Upper lobe of right lung (tissue), 1 donor: ENCODE data around the gene IRX5. TPM values are rescaled to one million over a fixed set of nuclear protein-coding genes. Genes with fewer than 3 reads are reported as not detected.

Experiments used
- ATAC-seq: fragments of 200-7000 bp; cut with Tn5 transposase; one replicate; pipeline ENCODE4 v1.9.1; 2020; ENCODE audit warnings: mild to moderate bottlenecking, moderate library complexity
- DNase-seq: peaks from one replicate; pipeline ENCODE4 v3.0.0-alpha.2; 2020
- H3K27ac ChIP-seq: fragments of 200-600 bp; one replicate; pipeline ENCODE4 v1.8.0; 2022
- H3K27me3 ChIP-seq: fragments of 200-600 bp; one replicate; pipeline ENCODE4 v1.8.0; 2022; ENCODE audit warnings: mild to moderate bottlenecking
- H3K36me3 ChIP-seq: fragments of 200-600 bp; one replicate; pipeline ENCODE4 v1.8.0; 2022
- H3K4me1 ChIP-seq: fragments of 200-600 bp; one replicate; pipeline ENCODE4 v1.8.0; 2022
- H3K4me3 ChIP-seq: fragments of 200-600 bp; one replicate; pipeline ENCODE4 v1.8.0; 2022; ENCODE audit warnings: mild to moderate bottlenecking
- H3K9me3 ChIP-seq: fragments of 200-600 bp; one replicate; pipeline ENCODE4 v1.8.0; 2022
- CTCF ChIP-seq: fragments of 200-600 bp; IDR thresholded peaks from one replicate; pipeline ENCODE4 v1.8.0; 2022; ENCODE audit warnings: antibody characterized with exemption
- intact Hi-C: fragments of 100-400 bp; cut with DNase I; formaldehyde crosslinking; loops from one replicate; pipeline ENCODE4 v1.11.0; 2022
- total RNA-seq: library from RNA; stranded (reverse); fragmentation: NEBNext Ultra II Directional; extraction: Animal tissue kit (Norgen Biotek cat#: 25700); gene quantifications from one replicate; pipeline ENCODE4 v1.2.1, GENCODE V29; 2021
- donor health status: DM: no; HTN: yes; CAD: no; lungs with severe emphysema.

Gene IRX5
- total RNA-seq, 1 donor from 2014 or later, result 23.3 TPM

DNA sequence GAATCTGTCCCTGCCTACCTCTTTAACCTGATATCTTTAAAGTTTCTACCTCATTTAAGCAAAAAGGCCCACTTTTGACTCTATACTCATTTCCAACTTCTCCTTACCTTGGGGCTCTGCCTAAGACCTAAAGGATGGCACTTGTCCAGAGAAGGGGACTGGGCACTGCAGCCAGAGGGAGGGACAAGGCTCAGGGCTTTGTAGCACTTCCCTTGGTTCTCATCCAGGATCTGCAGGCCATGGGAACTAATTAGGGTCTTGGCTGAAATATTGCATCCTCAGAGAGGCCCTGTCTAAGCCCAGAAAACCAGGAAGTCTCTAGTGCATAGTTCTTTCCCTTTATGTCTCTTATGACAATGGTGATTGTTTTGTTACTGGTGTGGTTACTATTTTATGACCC is 37.3 kb downstream of the IRX5 start:
- no peak for DNase-seq
- no peaks in the 10 kb centered on the region for H3K4me1 ChIP-seq
- H3K9me3 ChIP-seq, result no peaks in the 10 kb centered on the region
- no peak overlapping the region for H3K27ac ChIP-seq
- intact Hi-C loops, result no loop called here
- no peak for ATAC-seq
- no peak for TF ChIP-seq CTCF
- H3K27me3 ChIP-seq, result no peaks in the 10 kb centered on the region
- no peak overlapping the region for H3K4me3 ChIP-seq
- H3K36me3 ChIP-seq, result no peaks in the 10 kb centered on the region

DNA sequence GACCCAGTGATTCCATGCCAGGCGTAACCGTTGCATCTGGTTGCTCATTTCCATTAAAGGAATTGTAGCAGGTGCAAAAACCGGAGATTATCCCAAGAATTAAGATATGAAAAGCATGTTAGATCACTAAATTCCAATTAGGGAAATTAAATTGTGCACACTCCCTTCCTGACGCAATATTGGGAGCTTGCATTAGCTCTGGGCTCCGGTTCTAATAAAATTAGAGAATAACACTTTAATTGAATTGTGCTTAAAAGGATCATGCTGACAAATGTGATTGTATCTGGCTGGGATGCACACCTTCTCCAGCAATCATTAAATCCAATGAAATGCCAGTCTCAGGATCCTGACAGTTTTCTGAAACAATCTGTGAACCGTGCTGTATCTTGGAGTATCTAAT is 38.1 kb downstream of the IRX5 start:
- no peak overlapping the region for H3K4me3 ChIP-seq
- intact Hi-C loops, result no loop called here
- no peaks in the 10 kb centered on the region for H3K27me3 ChIP-seq
- no peak for ATAC-seq
- no peak for DNase-seq
- H3K9me3 ChIP-seq, result no peaks in the 10 kb centered on the region
- no peaks in the 10 kb centered on the region for H3K36me3 ChIP-seq
- no peak for TF ChIP-seq CTCF
- H3K27ac ChIP-seq, result no peak overlapping the region
- H3K4me1 ChIP-seq, result no peaks in the 10 kb centered on the region

DNA sequence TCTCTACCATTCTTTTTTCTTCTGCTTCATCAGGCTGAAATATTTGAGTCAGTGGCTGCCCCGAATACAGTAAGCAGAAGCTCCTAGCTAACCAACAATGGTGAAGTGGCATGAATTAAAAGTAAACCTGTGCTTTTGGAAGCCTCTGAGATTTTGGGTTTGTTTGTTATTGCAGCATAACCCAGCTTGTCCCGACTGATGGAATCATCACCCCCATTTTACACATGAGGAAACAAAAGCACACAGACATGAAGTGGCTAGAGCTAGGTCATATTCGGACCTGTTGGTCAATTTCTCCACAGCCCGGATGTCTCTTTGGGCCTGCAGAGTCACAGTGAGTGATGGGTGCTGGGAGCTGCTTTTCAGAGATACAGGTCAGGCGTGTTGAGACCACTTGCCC is 39.4 kb downstream of the IRX5 start:
- H3K27me3 ChIP-seq, result no peaks in the 10 kb centered on the region
- no peak for TF ChIP-seq CTCF
- no peaks in the 10 kb centered on the region for H3K9me3 ChIP-seq
- no peak overlapping the region for H3K27ac ChIP-seq
- no peak for ATAC-seq
- H3K4me3 ChIP-seq, result no peak overlapping the region
- H3K4me1 ChIP-seq, result no peaks in the 10 kb centered on the region
- intact Hi-C loops, result no loop called here
- H3K36me3 ChIP-seq, result no peaks in the 10 kb centered on the region
- no peak for DNase-seq

GRCh38 chr16:54974367-54974766 is 43.7 kb downstream of the IRX5 start:
- no peak for ATAC-seq
- H3K4me1 ChIP-seq, result no peaks in the 10 kb centered on the region
- no peak for TF ChIP-seq CTCF
- no peaks in the 10 kb centered on the region for H3K36me3 ChIP-seq
- no peak overlapping the region for H3K4me3 ChIP-seq
- intact Hi-C loops, result no loop called here
- no peaks in the 10 kb centered on the region for H3K9me3 ChIP-seq
- H3K27me3 ChIP-seq, result no peaks in the 10 kb centered on the region
- no peak for DNase-seq
- H3K27ac ChIP-seq, result no peak overlapping the region

- Histone ChIP-seq H3K27me3 (no peaks in the 10 kb centered on the region), H3K27ac (no peak overlapping the region), H3K4me3 (no peak overlapping the region), H3K9me3 (no peaks in the 10 kb centered on the region), H3K4me1 (no peaks in the 10 kb centered on the region), H3K36me3 (no peaks in the 10 kb centered on the region)
- no peak for TF ChIP-seq CTCF
- ATAC-seq (no peak), DNase-seq (no peak)
- intact Hi-C loops, result no loop called here
Observed at GRCh38 chr16:54976651-54977200, 46.1 kb downstream of the IRX5 start.

- TF ChIP-seq CTCF, result no peak
- no peaks in the 10 kb centered on the region for H3K4me1 ChIP-seq
Observed at GRCh38 chr16:54977211-54977610, 46.5 kb downstream of the IRX5 start.

More at GRCh38 chr16:54977211-54977610, 46.5 kb downstream of the IRX5 start:
- no peak for ATAC-seq
- intact Hi-C loops, result no loop called here
- Histone ChIP-seq H3K4me3 (no peak overlapping the region), H3K9me3 (no peaks in the 10 kb centered on the region), H3K27ac (no peak overlapping the region), H3K36me3 (no peaks in the 10 kb centered on the region), H3K27me3 (no peaks in the 10 kb centered on the region)
- no peak for DNase-seq
